Adrenal gland (tissue), 5 donors: ENCODE data around the gene FAM3B.

Source experiments
- CTCF ChIP-seq, 6 experiments: fragments of 450-650 bp in 4 of 6; fragments of 200-600 bp in 2 of 6; sonication (generic) in 1 of 6; IDR thresholded peaks; 1 replicate in 5 of 6; 2 replicates in 1 of 6; pipeline versions ENCODE4 v1.5.1 to v1.8.0; 2016 to 2021; ENCODE audit warnings: antibody characterized with exemption in 6 of 6, mild to moderate bottlenecking in 2 of 6, moderate library complexity in 1 of 6
- POLR2A ChIP-seq, 2 donors: fragments of 450-650 bp; IDR thresholded peaks; one replicate each; pipeline ENCODE4 v1.6.1; 2017; ENCODE audit warnings: antibody characterized with exemption in 2 of 2, mild to moderate bottlenecking in 2 of 2, moderate library complexity in 1 of 2
- donor health status: DM: no; HTN: no; CAD: no.

DNA sequence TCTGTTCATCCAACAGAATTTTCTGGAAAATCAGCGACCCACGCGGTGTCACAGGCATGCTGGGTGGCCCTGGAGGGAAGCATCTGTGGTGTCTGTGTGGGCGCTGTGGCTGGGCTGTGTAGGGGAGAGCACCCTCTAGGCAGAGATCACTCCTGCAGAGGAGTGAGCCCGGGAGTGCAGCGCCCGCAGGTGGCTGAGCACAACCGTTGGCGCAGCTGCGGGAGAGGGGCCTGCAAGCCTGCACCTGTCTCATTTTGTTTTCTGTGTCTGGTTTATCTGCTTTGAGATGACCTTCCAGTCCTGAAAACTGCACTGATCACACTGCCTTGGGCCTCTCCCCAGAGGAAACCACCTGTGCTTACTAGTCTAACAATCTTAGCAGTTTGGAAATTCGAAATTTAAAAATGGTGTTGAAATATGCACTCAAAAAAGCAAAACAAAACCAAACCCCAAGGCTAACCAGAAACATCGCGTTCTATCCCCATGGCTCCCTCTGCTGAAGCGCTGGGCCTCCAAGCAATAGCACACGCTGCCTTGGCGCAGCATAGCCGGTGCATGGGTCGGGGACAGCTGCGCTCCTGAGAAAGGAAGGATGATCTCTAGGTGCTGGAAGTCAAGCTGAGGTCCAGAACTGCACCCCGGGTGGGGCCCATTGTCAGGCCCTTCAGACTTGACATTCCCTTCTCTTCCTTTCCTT, 4.8 kb downstream of the FAM3B start:
- TF ChIP-seq CTCF (IDR thresholded peaks at IDR 0.05) = no peak
- TF ChIP-seq POLR2A (IDR thresholded peaks at IDR 0.05) = no peak
